Superior temporal gyrus (tissue), 1 donor: ENCODE data around the gene ITPR1.

ENCODE experiments used
- DNase-seq: peaks from one replicate; pipeline ENCODE4 v3.0.0-alpha.2; 2016; ENCODE audit errors: extremely low spot score

The ITPR1 gene

DNA sequence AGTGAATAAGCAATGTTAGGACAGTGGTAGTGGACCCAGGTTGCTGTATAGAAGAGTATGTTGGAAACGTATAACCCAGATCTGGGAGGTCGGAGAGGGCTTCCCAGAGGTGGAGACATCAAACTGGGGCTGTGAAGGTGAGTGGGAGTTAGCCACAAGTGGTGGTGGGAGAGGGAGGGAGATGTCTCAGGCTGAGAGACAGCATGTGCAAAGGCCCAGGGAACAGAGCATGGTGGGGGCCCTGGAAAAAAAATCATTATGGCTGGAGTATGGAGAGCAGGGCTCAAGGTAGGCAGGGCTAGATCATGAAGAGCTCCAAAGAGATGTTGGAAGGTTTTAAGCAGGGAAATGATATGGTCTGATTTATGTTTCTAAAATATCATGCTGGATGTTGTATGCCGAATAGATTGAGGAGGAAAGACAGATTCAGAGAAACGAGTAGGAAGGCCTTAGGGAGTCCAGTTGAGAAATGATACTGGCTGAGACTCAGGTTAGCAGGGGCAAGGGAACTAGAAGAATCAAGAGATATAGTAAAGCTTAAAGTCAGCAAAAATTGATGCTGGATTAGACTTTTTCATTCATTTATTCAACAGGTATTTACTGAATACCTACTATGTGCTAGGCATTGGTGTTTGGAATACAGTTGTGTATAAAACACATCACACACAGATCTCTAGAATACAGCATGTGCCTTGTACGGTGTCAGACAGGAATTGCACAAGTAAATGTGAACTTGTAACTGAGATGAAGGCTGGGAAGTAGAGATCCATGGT, 17.0 kb downstream of the ITPR1 start:
- no peak for DNase-seq

DNA sequence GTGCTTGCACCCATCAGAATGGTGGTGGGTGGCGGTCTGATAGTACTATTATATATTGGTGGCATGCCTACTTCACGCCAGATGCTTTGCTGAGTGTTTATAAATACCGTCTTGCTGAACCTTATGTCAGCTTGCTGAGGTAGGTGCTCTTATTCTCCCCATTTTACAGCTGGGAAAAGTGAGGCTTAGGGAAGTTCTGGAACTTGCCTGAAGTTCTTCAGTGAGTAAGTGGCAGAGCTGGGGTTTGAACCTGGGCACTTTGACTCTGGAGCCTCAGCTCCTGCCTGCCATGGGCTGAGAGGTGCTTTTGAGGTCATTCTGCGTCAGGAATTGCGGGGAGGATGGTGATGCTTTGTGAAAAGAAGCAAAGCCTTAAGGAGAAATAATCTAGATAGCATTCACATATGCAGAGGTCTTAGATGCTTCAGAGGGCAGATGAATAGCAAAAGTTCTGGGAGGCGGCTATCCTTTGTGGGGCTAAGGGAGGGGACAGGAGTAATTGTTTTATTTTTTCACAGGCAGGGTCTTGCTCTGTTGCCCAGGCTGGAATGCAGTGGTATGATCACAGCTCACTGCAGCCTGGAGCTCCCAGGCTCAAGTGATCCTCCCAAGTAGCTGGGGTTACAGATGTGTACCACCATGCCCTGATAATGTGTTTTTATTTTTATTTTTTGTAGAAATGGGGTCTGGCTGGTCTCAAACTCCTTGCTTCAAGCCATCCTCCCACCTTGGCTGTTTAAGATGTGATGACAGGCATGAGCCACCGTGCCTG, 18.5 kb downstream of the ITPR1 start:
- no peak for DNase-seq

DNA sequence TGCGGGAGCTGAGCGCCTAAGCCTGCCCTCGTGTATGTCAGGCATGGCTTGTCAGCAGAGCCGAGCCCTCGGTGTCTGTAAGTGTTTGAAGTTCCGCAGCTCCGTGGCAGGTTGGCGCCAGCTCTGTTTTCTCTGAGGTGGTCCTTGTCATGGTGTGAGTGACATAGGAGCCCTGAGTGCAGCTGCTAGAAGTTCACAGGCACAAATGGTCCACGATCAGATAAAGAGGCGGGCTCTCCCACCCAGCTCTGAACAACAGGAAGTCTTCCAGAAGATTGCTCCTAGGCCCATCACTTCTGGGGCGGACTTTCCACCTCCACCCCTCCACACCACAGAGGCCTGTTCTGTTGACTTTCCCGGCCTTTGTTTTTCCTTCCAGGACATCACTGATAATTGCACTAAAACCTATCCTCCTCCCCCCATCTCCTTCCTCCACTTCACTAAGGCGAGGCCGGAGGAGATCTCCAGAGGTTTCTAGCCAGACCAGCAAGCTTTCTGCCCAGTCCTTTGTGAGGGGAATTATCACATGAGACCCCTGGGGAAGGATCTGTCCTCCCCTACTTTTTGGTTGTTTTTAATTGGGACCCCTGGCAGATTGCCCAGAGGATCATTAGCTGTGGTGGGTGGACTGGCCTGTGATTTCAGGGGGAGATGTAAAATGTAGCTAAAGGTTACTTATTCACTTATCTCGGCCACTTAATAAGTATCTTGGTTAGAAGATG, 19.9 kb downstream of the ITPR1 start:
- no peak for DNase-seq

DNA sequence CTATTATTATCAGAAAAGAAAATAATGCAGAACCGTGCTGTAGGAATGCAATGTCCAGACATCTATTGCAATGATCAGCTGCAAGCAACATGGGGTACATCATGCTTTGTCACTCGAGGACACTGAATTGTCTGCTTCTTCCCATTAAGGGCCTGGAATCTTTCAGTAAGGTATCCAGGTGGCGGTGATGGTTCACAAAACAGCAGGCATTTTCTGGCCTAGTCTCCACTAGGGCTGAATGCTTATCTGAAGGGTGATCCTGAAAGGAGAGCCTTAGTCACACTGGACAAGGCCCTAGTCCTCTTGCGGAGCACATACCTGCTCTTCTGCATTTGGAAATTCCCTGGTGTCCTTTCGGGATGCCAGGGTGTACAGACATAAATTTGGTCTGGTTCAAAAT, 21.2 kb downstream of the ITPR1 start:
- DNase-seq, result no peak

DNA sequence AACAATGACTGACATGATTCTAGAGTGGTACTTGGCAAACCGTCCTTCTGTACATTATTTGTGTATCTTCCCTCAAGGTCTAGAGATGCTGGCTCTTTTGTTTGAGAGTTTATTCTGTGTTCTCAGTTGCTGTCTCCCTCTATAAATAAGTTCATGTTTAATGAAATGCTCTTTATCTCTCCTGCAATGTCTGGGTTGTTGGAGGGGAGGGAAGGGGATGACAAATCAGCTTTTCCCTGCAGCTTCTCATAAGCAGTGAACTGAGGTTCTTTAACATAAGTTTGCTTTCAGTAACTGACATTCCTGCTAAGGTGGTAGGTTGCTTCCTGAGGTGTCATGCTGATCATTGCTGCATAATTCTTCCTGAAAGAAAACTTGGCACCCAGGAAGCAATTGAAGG, 21.8 kb downstream of the ITPR1 start:
- no peak for DNase-seq

DNA sequence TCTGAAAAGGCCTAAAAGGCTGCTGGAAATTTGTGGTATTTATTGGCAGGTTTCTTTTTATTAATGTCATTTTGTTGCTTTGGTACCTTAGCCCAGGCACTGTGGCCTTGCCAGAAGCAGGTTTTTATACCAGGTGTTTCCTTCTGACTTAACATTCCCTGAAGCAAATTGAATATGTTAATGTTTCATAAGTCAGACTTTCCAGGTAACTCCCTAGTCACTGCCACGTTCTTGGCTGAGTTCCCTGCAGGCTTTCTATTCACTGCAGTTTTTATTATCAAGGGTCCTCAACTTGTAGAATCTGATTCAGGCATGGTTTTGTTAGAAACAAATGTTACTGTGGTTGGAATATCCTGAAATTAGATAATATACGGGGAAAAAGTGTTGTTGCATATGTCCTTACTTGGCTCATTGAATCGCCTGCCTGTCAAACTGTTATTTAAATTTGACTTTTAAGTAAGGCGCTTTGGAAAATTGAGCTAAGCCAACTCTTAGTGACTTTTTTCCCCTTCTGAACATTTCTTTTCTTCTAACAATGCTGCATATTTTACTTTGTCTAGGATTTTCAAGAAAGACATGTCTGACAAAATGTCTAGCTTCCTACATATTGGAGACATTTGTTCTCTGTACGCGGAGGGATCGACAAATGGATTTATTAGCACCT, 22.9 kb downstream of the ITPR1 start:
- DNase-seq, result no peak

DNA sequence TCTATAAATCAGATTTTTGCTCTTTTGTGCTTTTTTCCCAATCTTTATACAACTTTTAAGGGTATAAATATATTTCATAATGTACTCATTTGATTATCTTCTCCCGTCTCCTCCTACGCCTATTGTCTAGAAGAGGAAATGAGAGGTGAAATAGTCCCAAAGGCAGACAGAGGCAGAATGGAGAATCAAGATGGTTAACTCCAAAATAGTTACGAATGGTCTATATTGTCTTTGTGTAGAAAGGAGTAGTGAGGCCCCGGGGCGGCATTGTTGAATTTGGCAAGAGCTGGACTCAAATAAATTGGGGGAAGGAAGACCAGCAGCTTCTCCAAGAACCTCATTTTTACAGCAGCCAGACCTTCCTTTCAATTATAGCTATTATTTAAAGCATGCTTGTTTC, 23.9 kb downstream of the ITPR1 start:
- DNase-seq, result no peak

DNA sequence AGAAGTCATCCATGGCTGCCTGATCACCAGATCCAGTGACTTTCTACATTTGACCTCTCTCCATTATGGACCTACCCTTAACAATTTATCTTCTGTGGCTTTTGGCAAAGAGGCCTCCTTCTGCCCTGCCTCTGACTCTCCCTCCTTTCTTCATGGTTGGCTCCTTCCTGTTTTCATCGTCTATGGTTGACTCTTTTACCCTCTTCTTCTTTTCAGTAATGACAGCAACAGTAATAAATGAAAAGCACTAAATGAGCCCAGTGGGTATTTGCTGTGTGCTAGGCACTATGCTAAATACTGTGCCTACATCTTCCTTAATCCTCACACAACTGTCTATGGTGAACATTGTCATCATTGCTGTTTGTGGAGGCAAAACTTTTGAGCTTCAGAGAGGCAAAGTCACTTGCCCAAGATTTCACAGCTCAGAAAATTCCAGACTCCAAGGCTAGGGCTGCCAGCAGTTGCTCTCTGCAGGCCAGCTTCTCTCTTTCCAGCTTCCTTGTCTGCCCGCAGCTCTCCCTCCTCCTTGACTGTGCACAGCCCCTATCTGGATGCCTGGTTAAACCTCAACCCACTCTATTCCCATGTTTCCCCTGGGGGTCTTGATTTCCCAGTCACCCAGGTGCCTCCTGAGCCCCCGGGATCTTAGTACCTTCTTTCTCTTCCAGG, 24.6 kb downstream of the ITPR1 start:
- DNase-seq, result peak; percentile 5

DNA sequence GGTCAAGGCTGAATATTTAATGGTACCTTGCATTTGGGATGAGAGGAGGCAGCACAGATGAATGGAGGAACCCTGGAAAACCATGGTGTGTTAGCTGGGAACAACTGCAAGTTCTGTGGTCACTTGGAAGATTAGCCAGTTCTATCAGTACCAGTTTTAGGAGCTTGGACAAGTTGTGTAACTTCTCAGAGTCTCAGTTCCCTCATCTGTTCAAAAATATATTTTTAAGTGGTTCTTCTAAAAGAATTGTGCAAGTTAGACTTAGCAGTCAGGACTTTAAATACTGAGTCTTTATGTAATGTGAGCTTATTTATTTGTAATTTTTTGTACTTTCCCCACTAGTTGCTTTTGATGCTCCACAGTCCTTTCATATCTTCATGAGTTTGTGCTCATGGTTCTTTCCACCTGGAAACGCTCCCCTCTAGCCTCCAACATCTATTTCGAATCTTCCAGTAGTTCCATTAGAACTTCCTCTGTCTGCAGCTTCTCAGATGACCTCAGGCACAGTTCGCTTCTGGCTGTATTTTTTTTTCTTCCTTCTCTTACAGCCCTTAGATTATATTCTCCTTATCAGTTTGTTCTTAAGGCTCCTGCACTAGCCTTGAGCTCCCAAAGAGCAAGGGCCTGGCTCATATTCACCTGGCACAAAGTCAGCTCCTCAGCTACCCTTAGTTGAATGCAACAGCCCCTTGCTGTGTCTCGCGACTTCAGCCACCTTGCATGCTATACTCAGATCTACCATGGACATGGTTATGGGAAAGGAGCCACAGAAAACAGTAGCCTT, 27.1 kb downstream of the ITPR1 start:
- DNase-seq, result no peak

DNA sequence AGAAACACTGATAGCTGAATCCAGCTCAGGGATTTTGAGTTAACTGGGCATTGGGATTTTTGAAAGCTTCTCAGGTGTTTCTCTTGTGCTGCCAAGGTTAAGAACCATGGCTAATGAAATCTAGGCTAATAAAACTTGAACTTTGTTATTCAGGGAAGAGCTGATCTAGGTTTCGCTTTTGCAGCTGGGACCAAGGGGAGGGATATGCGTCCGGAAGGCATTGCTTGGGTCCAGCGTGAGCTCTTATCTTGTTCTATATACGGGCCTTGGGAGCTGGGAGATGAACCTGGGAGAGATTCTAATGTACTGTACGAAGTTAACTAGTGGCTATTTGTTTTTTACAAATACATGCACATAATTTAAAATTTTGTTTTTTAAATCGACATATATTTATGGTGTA, 29.8 kb downstream of the ITPR1 start:
- no peak for DNase-seq

DNA sequence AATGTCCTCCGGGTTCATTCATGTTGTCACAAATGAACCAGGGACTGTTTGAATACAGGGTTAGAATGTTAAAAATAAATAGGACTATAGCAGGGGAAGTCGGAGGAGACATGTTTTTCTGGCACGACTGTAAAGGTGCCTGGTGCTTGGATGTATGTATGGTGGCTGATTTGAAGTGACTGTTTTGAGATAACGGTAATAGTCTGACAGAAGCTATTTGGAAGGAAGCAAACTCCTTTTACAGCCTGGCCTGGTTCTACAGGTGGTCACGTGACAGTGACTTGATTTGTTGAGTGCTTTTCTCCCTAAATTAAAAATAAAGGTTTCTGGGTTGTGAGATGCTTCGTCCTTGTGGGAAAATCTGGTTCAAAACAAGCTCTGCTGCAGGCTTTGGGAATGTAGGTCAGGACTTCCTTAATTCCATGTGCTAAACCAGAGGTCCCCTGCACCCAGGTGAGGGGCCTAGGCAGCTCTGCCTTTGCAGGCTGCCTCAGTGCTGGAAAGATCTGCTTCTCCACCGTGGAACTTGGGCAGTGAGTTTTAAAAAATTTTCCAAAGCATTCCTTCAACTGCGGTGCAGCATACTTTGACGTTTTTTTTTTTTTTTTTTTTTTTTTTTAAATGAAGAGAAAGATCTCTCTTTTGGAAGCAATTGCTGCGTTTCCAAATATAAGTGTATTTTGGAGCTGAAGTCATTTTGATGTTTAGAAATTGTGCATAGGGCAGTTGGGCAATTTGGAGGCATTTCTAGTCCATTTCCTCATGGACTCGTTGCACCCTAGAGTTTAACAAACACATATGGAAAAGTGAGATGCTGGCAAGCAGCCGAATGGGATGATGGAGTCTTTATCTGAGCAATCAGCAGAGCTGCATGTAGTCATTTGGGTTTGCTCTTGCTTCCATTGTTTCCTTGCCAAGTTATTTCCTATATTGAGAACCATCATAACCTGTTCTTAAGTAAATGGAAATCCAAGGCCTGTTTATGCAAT, 30.9 kb downstream of the ITPR1 start:
- DNase-seq, result peak; percentile 69

DNA sequence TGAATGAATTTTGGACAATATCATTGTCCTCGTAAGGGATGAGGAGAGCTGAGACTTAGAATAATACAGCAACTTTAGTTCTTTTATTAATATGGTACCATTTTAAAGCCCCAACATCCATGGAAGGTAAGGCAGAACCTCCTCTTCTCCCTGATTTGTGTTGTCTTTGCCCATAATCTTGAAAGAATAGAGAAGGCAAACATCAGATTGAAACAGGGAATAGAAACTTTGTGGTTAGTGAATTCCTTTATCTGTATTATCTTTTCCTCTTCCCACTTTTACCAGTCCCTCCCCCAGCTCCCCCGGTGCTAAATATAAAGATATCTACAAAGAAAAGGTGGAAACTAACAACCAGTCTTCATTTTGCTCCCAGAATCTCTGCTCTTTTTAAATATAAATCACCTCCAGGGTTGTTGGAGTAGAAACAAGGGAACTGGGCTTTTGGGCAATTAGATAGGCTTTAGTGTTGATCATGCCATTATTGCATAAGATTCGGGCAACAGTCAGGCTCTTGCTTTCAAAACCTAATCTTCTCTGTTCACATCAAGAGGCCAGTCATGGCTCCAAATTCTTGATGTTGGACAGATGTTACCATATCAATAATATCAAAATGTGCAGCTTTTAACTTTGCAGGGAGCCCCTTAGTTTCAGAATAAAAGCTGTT, 32.5 kb downstream of the ITPR1 start:
- no peak for DNase-seq

DNA sequence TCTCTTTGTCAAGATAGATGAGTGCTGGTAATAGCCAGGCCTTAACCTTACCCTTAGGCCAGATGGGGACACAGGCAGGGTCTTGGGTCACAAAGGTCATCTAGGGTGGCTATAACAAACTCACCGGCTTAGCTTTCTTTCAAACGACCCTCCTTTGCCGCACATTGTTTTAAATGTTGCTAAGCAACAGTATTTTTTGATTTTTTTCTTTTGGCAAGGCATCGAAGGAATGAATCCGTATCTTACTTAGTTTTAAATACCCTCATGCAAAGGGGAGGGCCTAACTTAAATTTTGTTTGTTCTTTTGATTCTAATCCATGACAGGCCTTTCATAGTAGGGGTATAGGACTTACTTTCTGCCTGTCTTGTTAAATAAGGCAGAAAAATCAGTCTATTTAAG, 35.2 kb downstream of the ITPR1 start:
- DNase-seq, result no peak

DNA sequence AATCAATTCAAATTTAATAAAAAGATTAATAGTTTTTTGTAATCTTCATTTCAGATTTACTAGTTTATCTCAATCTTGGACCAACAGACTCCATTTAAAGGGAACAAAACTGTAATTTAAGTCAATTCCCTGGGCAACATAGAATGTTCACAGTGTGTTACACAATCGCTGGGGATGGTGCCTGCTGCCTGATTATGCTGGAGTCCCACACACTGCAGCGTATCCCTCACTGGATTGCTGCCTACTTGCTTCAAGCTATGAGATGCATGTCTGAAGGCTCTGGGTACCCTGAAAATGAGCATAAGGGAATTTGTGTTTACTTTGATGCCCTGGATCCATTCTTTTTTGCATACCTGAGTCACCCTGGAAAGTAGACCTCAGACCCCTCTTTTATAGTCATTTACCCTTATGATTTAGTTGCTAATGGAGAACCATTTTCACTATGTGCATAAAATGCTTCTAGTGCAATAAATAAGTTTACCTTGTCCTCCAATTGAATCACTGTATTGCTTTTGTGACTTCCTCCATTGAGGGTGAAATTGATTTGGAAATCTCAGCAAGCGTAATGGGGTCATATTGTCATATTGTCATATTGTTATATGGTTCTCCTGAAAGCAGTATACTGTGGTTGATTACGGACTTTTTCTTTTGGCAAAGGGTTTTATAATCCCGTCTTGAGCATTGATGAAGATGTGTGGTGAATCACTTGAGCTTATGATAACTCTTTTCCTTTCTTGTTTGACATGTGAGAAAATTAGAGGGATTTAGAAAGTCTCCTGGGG, 35.9 kb downstream of the ITPR1 start:
- DNase-seq, result peak; percentile 73

DNA sequence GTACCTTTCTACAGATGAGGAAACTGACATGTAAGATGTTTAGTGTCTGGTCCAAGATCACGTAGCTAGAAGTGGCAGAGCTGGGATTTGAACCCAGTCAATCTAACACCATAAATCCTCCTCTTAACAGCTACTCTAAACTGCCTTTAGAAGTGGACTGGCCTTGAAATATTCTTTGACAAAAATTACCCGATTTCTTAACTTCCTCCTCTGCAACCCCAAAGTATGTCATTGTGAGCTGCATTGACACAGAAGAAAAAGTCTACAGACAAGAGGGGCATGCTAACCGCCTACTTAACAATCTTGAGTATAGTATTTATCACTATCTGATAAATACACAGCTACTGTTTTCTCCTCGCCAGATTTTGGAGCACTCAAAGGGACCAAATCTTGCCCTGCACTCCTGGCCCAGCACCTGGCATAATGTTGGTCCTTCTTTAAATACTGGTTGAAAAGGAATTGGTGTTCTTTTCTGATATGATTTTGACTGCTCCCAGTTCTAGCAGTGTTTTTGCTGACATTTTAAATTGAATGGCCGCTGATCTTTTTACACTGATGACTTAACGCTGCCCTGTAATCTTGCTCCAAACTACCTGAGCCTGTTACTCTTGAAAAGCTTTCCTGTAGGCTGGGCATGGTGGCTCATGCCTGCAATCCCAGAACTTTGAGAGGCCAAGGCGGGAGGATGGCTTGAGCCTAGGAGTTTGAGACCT, 36.9 kb downstream of the ITPR1 start:
- no peak for DNase-seq

DNA sequence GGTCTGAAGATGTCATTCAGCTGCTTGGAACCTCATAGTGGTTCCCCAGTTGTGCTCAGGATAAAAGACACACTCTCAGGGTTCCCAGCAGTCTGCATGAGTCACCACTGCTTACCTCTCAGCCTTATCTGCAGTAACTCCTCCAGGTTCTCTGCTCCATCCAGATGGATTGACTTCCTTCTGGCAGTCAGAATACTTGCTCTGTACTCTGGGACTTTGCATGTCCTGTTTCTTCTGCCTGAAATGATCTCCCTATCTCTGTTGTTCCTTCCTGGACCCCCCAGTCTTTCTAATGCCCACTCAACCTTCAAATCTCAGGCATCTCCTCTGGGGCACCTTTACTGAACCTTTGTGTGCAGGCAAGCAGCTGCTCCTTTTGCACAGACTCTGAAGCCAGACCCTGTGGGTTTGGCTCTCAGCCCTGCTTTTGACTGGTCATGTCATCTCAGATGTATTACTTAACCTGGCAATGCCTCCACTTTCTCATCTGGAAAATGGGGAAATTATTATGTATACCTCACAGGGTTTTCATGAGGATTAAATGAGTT, 38.4 kb downstream of the ITPR1 start:
- DNase-seq, result no peak

DNA sequence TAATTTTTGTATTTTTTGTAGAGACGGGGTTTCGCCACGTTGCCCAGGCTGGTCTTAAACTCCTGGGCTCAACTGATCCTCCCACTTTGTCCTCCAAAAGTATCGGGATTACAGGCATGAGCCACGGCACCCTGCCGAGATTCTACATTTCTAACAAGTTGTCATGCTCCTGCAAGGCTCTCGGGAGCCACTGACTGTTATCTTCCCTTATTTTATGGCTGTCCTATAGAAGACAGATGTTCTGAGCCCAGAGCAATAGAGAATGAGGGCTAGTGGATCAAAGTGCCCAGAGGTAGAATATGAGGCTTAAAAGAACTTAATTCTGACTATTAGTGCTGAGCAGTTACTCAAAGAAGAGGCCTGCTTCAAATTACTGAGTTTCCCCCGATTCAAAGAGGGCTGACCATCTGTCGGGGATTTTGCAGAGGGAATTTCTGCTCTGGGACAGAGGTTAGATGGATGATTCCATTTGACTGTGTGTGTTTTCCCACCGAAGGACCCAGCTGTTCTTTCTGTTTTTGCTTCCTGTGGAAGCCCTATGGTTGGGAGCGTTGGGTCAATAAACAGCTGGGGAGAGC, 39.5 kb downstream of the ITPR1 start:
- DNase-seq, result no peak
